Ishikawa (cell line): ENCODE data around the gene HCLS1.

Experiments
- CEBPB ChIP-seq: IDR thresholded peaks from 2 replicates; pipeline ENCODE4 v1.6.1; 2012
- CREB1 ChIP-seq: IDR thresholded peaks from 2 replicates; pipeline ENCODE4 v1.6.1; 2012; ENCODE audit warnings: low read depth
- EGR1 ChIP-seq: IDR thresholded peaks from 2 replicates; pipeline ENCODE4 v1.6.1; 2012
- EP300 ChIP-seq: IDR thresholded peaks from 2 replicates; pipeline ENCODE4 v1.6.1; 2012; ENCODE audit warnings: borderline replicate concordance
- FOXM1 ChIP-seq: IDR thresholded peaks from 2 replicates; pipeline ENCODE4 v1.6.1; 2012; ENCODE audit warnings: low read depth, borderline replicate concordance
- MAX ChIP-seq: IDR thresholded peaks from 2 replicates; pipeline ENCODE4 v1.6.1; 2012
- NFIC ChIP-seq: IDR thresholded peaks from 2 replicates; pipeline ENCODE4 v1.6.1; 2012
- RAD21 ChIP-seq: IDR thresholded peaks from 2 replicates; pipeline ENCODE4 v1.6.1; 2012; ENCODE audit warnings: low read depth
- REST ChIP-seq: IDR thresholded peaks from 2 replicates; pipeline ENCODE4 v1.6.1; 2012; ENCODE audit warnings: low read depth, mild to moderate bottlenecking
- TAF1 ChIP-seq: IDR thresholded peaks from 2 replicates; pipeline ENCODE4 v1.6.1; 2012; ENCODE audit warnings: low read depth, mild to moderate bottlenecking
- TCF12 ChIP-seq: IDR thresholded peaks from 2 replicates; pipeline ENCODE4 v1.6.1; 2012; ENCODE audit warnings: low read depth
- TEAD4 ChIP-seq: IDR thresholded peaks from 2 replicates; pipeline ENCODE4 v1.6.1; 2012
- USF1 ChIP-seq: IDR thresholded peaks from 2 replicates; pipeline ENCODE4 v1.6.1; 2012
- YY1 ChIP-seq: IDR thresholded peaks from 2 replicates; pipeline ENCODE4 v1.6.1; 2012; ENCODE audit warnings: low read depth
- ZBTB7A ChIP-seq: IDR thresholded peaks from 2 replicates; pipeline ENCODE4 v1.6.1; 2012; ENCODE audit warnings: low read depth

The HCLS1 gene

GRCh38 chr3:121654493-121655385 lies 6.0 kb downstream of the HCLS1 start:
- TF ChIP-seq TEAD4, result no peak
- no peak for TF ChIP-seq TCF12
- no peak for TF ChIP-seq ZBTB7A
- TF ChIP-seq RAD21, result no peak
- no peak for TF ChIP-seq MAX
- no peak for TF ChIP-seq YY1
- no peak for TF ChIP-seq NFIC
- TF ChIP-seq TAF1, result no peak
- no peak for TF ChIP-seq FOXM1
- no peak for TF ChIP-seq REST
- no peak for TF ChIP-seq CEBPB
- no peak for TF ChIP-seq EGR1
- TF ChIP-seq CREB1, result no peak

GRCh38 chr3:121651684-121652083 lies 9.0 kb downstream of the HCLS1 start:
- no peak for TF ChIP-seq CREB1
- TF ChIP-seq USF1, result no peak
- no peak for TF ChIP-seq EGR1
- no peak for TF ChIP-seq TCF12
- no peak for TF ChIP-seq REST
- TF ChIP-seq NFIC, result 0 out of 2 replicates have a peak, but pooled peaks have one; percentile 36

GRCh38 chr3:121649645-121650044 lies 11.1 kb downstream of the HCLS1 start:
- TF ChIP-seq MAX (no peak), EP300 (no peak), REST (no peak), CEBPB (no peak), RAD21 (no peak), CREB1 (no peak), NFIC (no peak), EGR1 (no peak), TEAD4 (no peak), FOXM1 (no peak), TCF12 (no peak), TAF1 (no peak), ZBTB7A (no peak), USF1 (no peak)

GRCh38 chr3:121648219-121648958 lies 12.3 kb downstream of the HCLS1 start:
- TF ChIP-seq ZBTB7A, result no peak
- TF ChIP-seq REST, result no peak
- TF ChIP-seq TEAD4, result no peak
- TF ChIP-seq FOXM1, result no peak
- TF ChIP-seq NFIC, result no peak
- no peak for TF ChIP-seq CREB1
- TF ChIP-seq CEBPB, result no peak
- no peak for TF ChIP-seq EP300
- no peak for TF ChIP-seq YY1
- TF ChIP-seq EGR1, result no peak
- no peak for TF ChIP-seq MAX
